H1 (cell line): ENCODE measurements around the gene FAU. TPM values are rescaled to one million over a fixed set of nuclear protein-coding genes. Genes with fewer than 3 reads are reported as not detected.
A peak's percentile ranks its signal among the peaks of the same experiment; 100 is the strongest.

Experiments
- CTCF ChIA-PET: fragments of 300-600 bp; sonication (Branson Sonifier 250); formaldehyde crosslinking; loops from one replicate; lab custom pipeline; 2021; ENCODE audit not compliant: partially characterized antibody; lab: Charles Lee
- POLR2A ChIA-PET: fragments of 300-600 bp; sonication (Branson Sonifier 250); formaldehyde crosslinking; loops from one replicate; lab custom pipeline; 2021; ENCODE audit warnings: inconsistent platforms; ENCODE audit not compliant: partially characterized antibody; lab: Charles Lee
- DNase-seq, 2 experiments: peaks; one replicate each; pipeline versions ENCODE4 v3.0.0 to v3.0.0-alpha.2; 2010 to 2022; ENCODE audit warnings: low spot score in 2 of 2, low read depth in 1 of 2, mixed read lengths in 1 of 2
- FAIRE-seq: peaks from 2 replicates; lab custom pipeline; 2011; peaks lifted over from hg19 to GRCh38; lab: Jason Lieb, UNC
- H2AFZ ChIP-seq: 2 replicates; pipeline ENCODE4 v1.8.1; 2012; ENCODE audit warnings: low read length, inconsistent platforms
- H2AK5ac ChIP-seq: 2 replicates; pipeline ENCODE4 v1.6.1; 2013; ENCODE audit warnings: low read depth, low read length
- H2BK120ac ChIP-seq: replicated peaks from 2 replicates; pipeline ENCODE3; 2013; ENCODE audit warnings: low read depth, low read length, inconsistent platforms
- H2BK12ac ChIP-seq: 2 replicates; pipeline ENCODE4 v1.6.1; 2013; ENCODE audit warnings: low read depth, low read length
- H2BK15ac ChIP-seq: 2 replicates; pipeline ENCODE4 v1.6.1; 2013; ENCODE audit warnings: low read length
- H2BK20ac ChIP-seq: 2 replicates; pipeline ENCODE4 v1.6.1; 2013; ENCODE audit warnings: low read length
- H2BK5ac ChIP-seq: 2 replicates; pipeline ENCODE4 v1.6.1; 2013; ENCODE audit warnings: low read depth, low read length
- H3K14ac ChIP-seq: 2 replicates; pipeline ENCODE4 v1.6.1; 2013; ENCODE audit warnings: inconsistent platforms; ENCODE audit not compliant: insufficient read length
- H3K18ac ChIP-seq: 2 replicates; pipeline ENCODE4 v1.6.1; 2013; ENCODE audit warnings: low read length; ENCODE audit errors: extremely low read depth
- H3K23ac ChIP-seq: 2 replicates; pipeline ENCODE4 v1.6.1; 2013; ENCODE audit warnings: inconsistent platforms; ENCODE audit not compliant: insufficient read length
- H3K23me2 ChIP-seq: 2 replicates; pipeline ENCODE4 v1.6.1; 2013; ENCODE audit warnings: low read depth, low read length
- H3K27ac ChIP-seq: 2 replicates; pipeline ENCODE4 v1.6.1; 2011; ENCODE audit warnings: low read depth, low read length, inconsistent platforms
- H3K27me3 ChIP-seq, 4 experiments: replicated peaks in 1 of 4; 1 replicate in 1 of 4; 2 replicates in 3 of 4; pipeline versions ENCODE4 v1.6.1 to v1.8.1; 2011 to 2013; ENCODE audit warnings: low read length in 3 of 4, mild to moderate bottlenecking in 3 of 4, inconsistent platforms in 2 of 4, mixed read lengths in 2 of 4, moderate library complexity in 1 of 4; ENCODE audit not compliant: control insufficient read depth in 3 of 4, insufficient read depth in 3 of 4; ENCODE audit errors: extremely low read depth in 1 of 4
- H3K36me3 ChIP-seq, 4 experiments: 2 replicates each; pipeline versions ENCODE4 v1.6.1 to v1.8.1; 2011 to 2013; ENCODE audit warnings: mild to moderate bottlenecking in 4 of 4, low read length in 3 of 4, moderate library complexity in 2 of 4, control low read depth in 1 of 4, inconsistent platforms in 1 of 4; ENCODE audit not compliant: insufficient read depth in 4 of 4, control insufficient read depth in 2 of 4
- H3K4ac ChIP-seq: replicated peaks from 2 replicates; pipeline ENCODE3; 2013; ENCODE audit warnings: low read length, low read depth, mixed read lengths, inconsistent platforms; ENCODE audit not compliant: insufficient read length
- H3K4me1 ChIP-seq, 4 experiments: replicated peaks in 1 of 4; 1 replicate in 1 of 4; 2 replicates in 3 of 4; pipeline versions ENCODE4 v1.6.1 to v1.8.1; 2011 to 2013; ENCODE audit warnings: low read length in 3 of 4, inconsistent platforms in 2 of 4, mixed read lengths in 1 of 4; ENCODE audit not compliant: insufficient read depth in 4 of 4, control insufficient read depth in 3 of 4
- H3K4me2 ChIP-seq, 2 experiments: 2 replicates each; pipeline versions ENCODE4 v1.6.1 to v1.8.1; 2011 to 2013; ENCODE audit warnings: low read depth in 2 of 2, low read length in 2 of 2, control low read depth in 1 of 2, inconsistent platforms in 1 of 2, mild to moderate bottlenecking in 1 of 2; ENCODE audit not compliant: insufficient read depth in 1 of 2
- H3K4me3 ChIP-seq, 4 experiments: fragments of 200-600, 300-600 bp in 1 of 4; sonication (generic), shearing (Covaris generic), sonication (Bioruptor Twin) in 1 of 4; 2 replicates each; pipeline versions ENCODE4 v1.5.1 to v1.8.1; 2011 to 2016; ENCODE audit warnings: low read length in 4 of 4, low read depth in 3 of 4, control low read depth in 2 of 4, inconsistent platforms in 2 of 4, mild to moderate bottlenecking in 2 of 4, mixed read lengths in 1 of 4, moderate library complexity in 1 of 4; ENCODE audit not compliant: insufficient read depth in 2 of 4; ENCODE audit errors: extremely low read depth in 1 of 4
- H3K56ac ChIP-seq: replicated peaks from 2 replicates; pipeline ENCODE3; 2013; ENCODE audit warnings: low read depth, mild to moderate bottlenecking, mixed read lengths, low read length, inconsistent platforms; ENCODE audit not compliant: insufficient read length
- H3K79me1 ChIP-seq: 2 replicates; pipeline ENCODE4 v1.6.1; 2013; ENCODE audit warnings: low read depth, low read length, control low read depth
- H3K79me2 ChIP-seq, 2 experiments: 2 replicates each; pipeline versions ENCODE4 v1.6.1 to v1.8.1; 2012 to 2013; ENCODE audit warnings: low read length in 2 of 2, mild to moderate bottlenecking in 2 of 2, inconsistent platforms in 1 of 2; ENCODE audit not compliant: insufficient read depth in 2 of 2, control insufficient read depth in 1 of 2
- H3K9ac ChIP-seq, 4 experiments: replicated peaks in 1 of 4; 1 replicate in 1 of 4; 2 replicates in 3 of 4; pipeline versions ENCODE4 v1.6.1 to v1.8.1; 2011 to 2013; ENCODE audit warnings: low read depth in 3 of 4, low read length in 3 of 4, control low read depth in 2 of 4, mild to moderate bottlenecking in 2 of 4, moderate library complexity in 2 of 4, inconsistent platforms in 1 of 4; ENCODE audit errors: extremely low read depth in 1 of 4
- H3K9me3 ChIP-seq, 2 experiments: 2 replicates each; pipeline versions ENCODE4 v1.6.1 to v1.8.1; 2012 to 2013; ENCODE audit warnings: mild to moderate bottlenecking in 2 of 2, moderate library complexity in 2 of 2, control low read depth in 1 of 2, inconsistent platforms in 1 of 2, low read depth in 1 of 2, low read length in 1 of 2, mixed read lengths in 1 of 2; ENCODE audit not compliant: insufficient read depth in 2 of 2
- H4K20me1 ChIP-seq, 2 experiments: replicated peaks in 1 of 2; 2 replicates each; pipeline versions ENCODE3 to v1.8.1; 2011 to 2013; ENCODE audit warnings: inconsistent platforms in 2 of 2, low read length in 2 of 2, mild to moderate bottlenecking in 1 of 2; ENCODE audit not compliant: insufficient read depth in 2 of 2, control insufficient read depth in 1 of 2
- H4K5ac ChIP-seq: 2 replicates; pipeline ENCODE4 v1.6.1; 2013; ENCODE audit warnings: low read length, low read depth, mixed read lengths, inconsistent platforms; ENCODE audit not compliant: insufficient read length
- H4K8ac ChIP-seq: 2 replicates; pipeline ENCODE4 v1.8.0; 2013; ENCODE audit warnings: mild to moderate bottlenecking, moderate library complexity, low read length, inconsistent platforms; ENCODE audit not compliant: insufficient read depth; ENCODE audit errors: extremely low read depth
- H4K91ac ChIP-seq: replicated peaks from 2 replicates; pipeline ENCODE3; 2013; ENCODE audit warnings: low read length, mixed read lengths, inconsistent platforms; ENCODE audit not compliant: insufficient read length
- ATF3 ChIP-seq: IDR thresholded peaks from 2 replicates; pipeline ENCODE4 v1.6.1; 2011; ENCODE audit warnings: low read depth, mild to moderate bottlenecking, low read length; ENCODE audit not compliant: insufficient read depth
- BACH1 ChIP-seq: IDR thresholded peaks from 2 replicates; pipeline ENCODE4 v1.6.1; 2012; ENCODE audit warnings: low read length, improper control_type of control experiment
- BCL11A ChIP-seq, 2 experiments: IDR thresholded peaks; one replicate each; pipeline ENCODE4 v1.6.1; 2011; ENCODE audit warnings: low read depth in 2 of 2, low read length in 2 of 2, mild to moderate bottlenecking in 2 of 2
- EZH2 ChIP-seq: fragments of 200-600 bp; sonication (generic); IDR thresholded peaks from 2 replicates; pipeline ENCODE4 v1.7.1; 2012; ENCODE audit warnings: low read depth, mild to moderate bottlenecking, moderate library complexity, low read length, inconsistent platforms; ENCODE audit not compliant: severe bottlenecking
- FOSL1 ChIP-seq: IDR thresholded peaks from 2 replicates; pipeline ENCODE4 v1.6.1; 2011; ENCODE audit warnings: mild to moderate bottlenecking, low read depth, low read length, moderate library complexity; ENCODE audit not compliant: insufficient read depth
- NRF1 ChIP-seq: IDR thresholded peaks from 2 replicates; pipeline ENCODE4 v1.6.1; 2011; ENCODE audit warnings: mild to moderate bottlenecking, low read depth, low read length, improper control_type of control experiment
- RNF2 ChIP-seq: fragments of 200-900, 300-1000 bp; sonication (generic); IDR thresholded peaks from 2 replicates; pipeline ENCODE4 v1.7.1; 2016; ENCODE audit warnings: borderline replicate concordance, low read depth, mild to moderate bottlenecking, antibody characterized with exemption, low read length; ENCODE audit not compliant: poor library complexity, severe bottlenecking; ENCODE audit errors: missing control alignments
- RXRA ChIP-seq: IDR thresholded peaks from 2 replicates; pipeline ENCODE4 v1.6.1; 2011; ENCODE audit warnings: low read depth, mild to moderate bottlenecking, low read length, moderate library complexity; ENCODE audit not compliant: insufficient read depth
- SIN3A ChIP-seq, 2 experiments: IDR thresholded peaks in 1 of 2; conservative IDR thresholded peaks in 1 of 2; 2 replicates each; pipeline ENCODE4 v1.6.1; 2011 to 2012; ENCODE audit warnings: low read length in 2 of 2, improper control_type of control experiment in 1 of 2, low read depth in 1 of 2, mild to moderate bottlenecking in 1 of 2
- SIX5 ChIP-seq: IDR thresholded peaks from 2 replicates; pipeline ENCODE4 v1.6.1; 2011; ENCODE audit warnings: mild to moderate bottlenecking, low read depth, low read length
- WGBS, 2 experiments: shearing (Covaris generic) in 1 of 2; methylation state at CpG; one replicate each; pipeline versions ENCODE4 v1.1.6 to v1.1.7; 2013 to 2015; ENCODE audit warnings: low lambda C conversion rate in 2 of 2, mixed read lengths in 2 of 2, inconsistent platforms in 1 of 2, low coverage in 1 of 2, missing lambda C conversion rate in 1 of 2; ENCODE audit not compliant: insufficient replicate concordance in 2 of 2, insufficient coverage in 1 of 2, insufficient read length in 1 of 2; ENCODE audit errors: extremely low coverage in 1 of 2, missing lambda C conversion rate in 1 of 2; 5-methylcytosine and 5-hydroxymethylcytosine counted together
- polyA plus RNA-seq, 7 experiments: library from polyadenylated mRNA; depleted of rRNA in 3 of 7; stranded (reverse) in 5 of 7; unstranded in 2 of 7; fragments of >200 nt in 5 of 7; fragments of 200-250 nt in 2 of 7; gene quantifications; 1 replicate in 5 of 7; 2 replicates in 1 of 7; 4 replicates in 1 of 7; pipeline versions ENCODE4 v1.2.1 to v1.2.3, GENCODE V29; 2011 to 2013; ENCODE audit warnings: missing spikeins in 2 of 7, mixed read lengths in 2 of 7
- total RNA-seq: library from RNA; stranded (reverse); fragmentation: NEBNext Ultra II Directional; extraction: Animal tissue kit (Norgen Biotek cat#: 25700); gene quantifications from 2 replicates; pipeline ENCODE4 v1.2.1, GENCODE V29; 2021
- TF ChIP-seq, protein P1 (sequence below): IDR thresholded peaks from 2 replicates; pipeline ENCODE4 v1.6.1; 2012; ENCODE audit warnings: inconsistent platforms

Gene FAU
- total and polyA plus RNA-seq, 2 of the 8 experiments (the other 6 are each of a cell fraction or from before 2014, with no cell fraction given): 826 to 896 TPM

DNA sequence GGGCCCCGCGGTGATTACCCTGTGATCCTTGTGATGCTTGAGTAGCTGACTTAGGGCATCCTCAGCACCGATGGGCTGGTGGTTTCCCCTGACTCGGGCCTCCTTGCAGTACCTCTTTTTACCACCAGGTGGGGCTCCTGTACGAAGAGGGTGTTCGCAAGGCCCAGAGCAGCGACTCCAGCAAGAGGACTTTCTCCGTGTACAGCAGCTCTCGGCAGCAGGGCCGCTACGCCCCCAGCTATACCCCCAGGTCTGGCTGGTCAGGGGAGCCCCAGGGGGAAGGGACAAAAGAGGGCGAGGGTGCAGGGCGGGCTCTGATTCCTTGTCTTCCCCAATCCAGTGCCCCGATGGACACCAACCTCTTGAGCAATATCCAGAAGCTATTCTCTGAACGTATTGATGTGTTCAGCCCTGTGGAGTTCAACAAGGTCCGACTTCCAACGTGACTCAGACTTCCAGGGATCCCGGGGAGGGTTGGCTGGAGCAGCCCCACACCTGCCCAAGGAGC, 11.5 kb downstream of the FAU start:
- Histone ChIP-seq H2BK20ac (no peak overlapping the region), H3K79me2 (no peaks in the 10 kb centered on the region), H2AK5ac (no peak overlapping the region), H2BK15ac (no peak overlapping the region), H2AFZ (no peak overlapping the region), H3K4me2 (peak overlapping the region in 1 of 2 experiments; percentile 41; a peak in 1 of 4 replicates), H4K91ac (no peak overlapping the region), H3K4me1 (peaks cover 2 to 18% (median 12%) of the 10 kb centered on the region in 4 experiments), H3K27ac (no peak overlapping the region), H2BK5ac (no peak overlapping the region), H2BK120ac (no peak overlapping the region), H4K20me1 (peaks cover 0 to 19% of the 10 kb centered on the region in 2 experiments), H3K79me1 (peaks cover 7% of the 10 kb centered on the region; the same call in 1 of the 2 replicates), H3K23me2 (peaks cover 12% of the 10 kb centered on the region; the same call in 1 of the 2 replicates), H3K56ac (no peak overlapping the region), H3K36me3 (peaks cover 0 to 13% (median 0%) of the 10 kb centered on the region in 4 experiments; a peak in 1 of 8 replicates), H3K27me3 (no peaks in the 10 kb centered on the region), H3K9ac (no peak overlapping the region), H3K23ac (no peak overlapping the region), H4K5ac (no peak overlapping the region), H3K18ac (no peak overlapping the region), H3K14ac (no peak overlapping the region), H3K4me3 (no peak overlapping the region), H3K4ac (no peak overlapping the region), H3K9me3 (no peaks in the 10 kb centered on the region), H4K8ac (no peak overlapping the region), H2BK12ac (no peak overlapping the region)
- ChIA-PET CTCF (interaction anchor here (0.5 to 7.9 kb wide), 48 partner anchors 7 to 323 kb away, joined by 3 to 85 read pairs (median 3); partner anchors contain the start of genes FAU, MAJIN, MRPL49 and SNX15), POLR2A (interaction anchor here (0.6 to 17.4 kb wide), 16 partner anchors 8 to 387 kb away, joined by 3 to 305 read pairs (median 7); partner anchors contain the start of genes ARL2, CDCA5, FAU and MRPL49)
- peak; percentile 94 for FAIRE-seq
- 32% methylated on average over 17 of the region's 18 CpGs; no CpG with 5 or more reads in 1 of the 2 experiments for WGBS, 2 experiments
- DNase-seq: peak; percentile 84 to 100
- TF ChIP-seq RNF2: no peak
- TF ChIP-seq ATF3: no peak
- TF ChIP-seq, protein P1, sequence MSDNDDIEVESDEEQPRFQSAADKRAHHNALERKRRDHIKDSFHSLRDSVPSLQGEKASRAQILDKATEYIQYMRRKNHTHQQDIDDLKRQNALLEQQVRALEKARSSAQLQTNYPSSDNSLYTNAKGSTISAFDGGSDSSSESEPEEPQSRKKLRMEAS: no peak
- 0 out of 4 replicates have a peak, but pooled peaks of 1 of the 2 experiments have one; percentile 29 for TF ChIP-seq SIN3A (conservative IDR thresholded peaks at IDR 0.05 in 1 of 2, IDR thresholded peaks at IDR 0.05 in 1 of 2; ENCODE audit: low read depth in 1 of 2, low read length in 2 of 2)
- TF ChIP-seq SIX5: no peak
- TF ChIP-seq BACH1: no peak
- TF ChIP-seq EZH2: no peak
- TF ChIP-seq RXRA: no peak
- TF ChIP-seq BCL11A (IDR thresholded peaks at IDR 0.05; ENCODE audit: low read depth in 2 of 2, low read length in 2 of 2): no peak
- no peak for TF ChIP-seq FOSL1
- TF ChIP-seq NRF1: no peak
